ENCODE results near the gene SERGEF.

The SERGEF gene

GRCh38 chr11:17811352-17811751, 201.5 kb downstream of the SERGEF start:
- no peak for DNase-seq

GRCh38 chr11:17810746-17811145, 202.1 kb downstream of the SERGEF start:
- no peak for DNase-seq

GRCh38 chr11:17810041-17810440, 202.8 kb downstream of the SERGEF start:
- no peak for DNase-seq

- no peak for DNase-seq
Measured at GRCh38 chr11:17807034-17807433, 205.8 kb downstream of the SERGEF start.

- no peak for DNase-seq
Measured at GRCh38 chr11:17805873-17806272, 207.0 kb downstream of the SERGEF start.

GRCh38 chr11:17805043-17805442, 207.8 kb downstream of the SERGEF start:
- DNase-seq, result no peak

- DNase-seq, result no peak
Measured at GRCh38 chr11:17803754-17804334, 209.0 kb downstream of the SERGEF start.

GRCh38 chr11:17802491-17802890, 210.4 kb downstream of the SERGEF start:
- no peak for DNase-seq

GRCh38 chr11:17801166-17801565, 211.7 kb downstream of the SERGEF start:
- DNase-seq, result no peak

- DNase-seq, result no peak
Measured at GRCh38 chr11:17799147-17799546, 213.7 kb downstream of the SERGEF start.

- no peak for DNase-seq
Measured at GRCh38 chr11:17798716-17799115, 214.1 kb downstream of the SERGEF start.

- no peak for DNase-seq
Measured at GRCh38 chr11:17798253-17798652, 214.6 kb downstream of the SERGEF start.

GRCh38 chr11:17796154-17796553, 216.7 kb downstream of the SERGEF start:
- DNase-seq, result no peak

- DNase-seq, result no peak
Measured at GRCh38 chr11:17794981-17795380, 217.9 kb downstream of the SERGEF start.

- no peak for DNase-seq
Measured at GRCh38 chr11:17793642-17794170, 219.1 kb downstream of the SERGEF start.

GRCh38 chr11:17792161-17792560, 220.7 kb downstream of the SERGEF start:
- DNase-seq, result no peak

GRCh38 chr11:17791144-17791543, 221.7 kb downstream of the SERGEF start:
- DNase-seq, result no peak

GRCh38 chr11:17790453-17790852, 222.4 kb downstream of the SERGEF start:
- no peak for DNase-seq

GRCh38 chr11:17788084-17788483, 224.8 kb downstream of the SERGEF start:
- no peak for DNase-seq

- no peak for DNase-seq
Measured at GRCh38 chr11:17786824-17787525, 225.9 kb downstream of the SERGEF start.

GRCh38 chr11:17783878-17784277, 229.0 kb downstream of the SERGEF start:
- DNase-seq, result no peak

GRCh38 chr11:17782603-17783337, 230.1 kb downstream of the SERGEF start:
- no peak for DNase-seq

- DNase-seq, result no peak
Measured at GRCh38 chr11:17782145-17782544, 230.7 kb downstream of the SERGEF start.

GRCh38 chr11:17781626-17782025, 231.2 kb downstream of the SERGEF start:
- DNase-seq, result no peak

Measured in CD4-positive, alpha-beta T cell treated with Interleukin-1 beta for 1 hour (primary cell).